Kidney (tissue), 19 donors: Measurements from ENCODE around the gene CT45A2. TPM values are rescaled to one million over a fixed set of nuclear protein-coding genes. Genes with fewer than 3 reads are reported as not detected.
"Not testable (repeated sequence)": the region's sequence is repeated elsewhere in the genome, so short reads cannot be mapped to it uniquely, and the experiment has no call there.

ENCODE experiments used
- DNase-seq, 5 donors: peaks; one replicate each; pipeline ENCODE4 v3.0.0-alpha.2; 2013 to 2020
- FAIRE-seq: peaks from 2 replicates; lab custom pipeline; 2012; peaks lifted over from hg19 to GRCh38; lab: Jason Lieb, UNC
- H3K27ac ChIP-seq, 2 donors: one replicate each; pipeline ENCODE4 v1.7.0; 2013; ENCODE audit warnings: low read depth in 2 of 2, low read length in 2 of 2, inconsistent platforms in 1 of 2
- H3K27me3 ChIP-seq: one replicate; pipeline ENCODE4 v1.7.1; 2013; ENCODE audit warnings: low read length, inconsistent platforms; ENCODE audit not compliant: control insufficient read depth, insufficient read depth
- H3K36me3 ChIP-seq, 3 donors: one replicate each; pipeline versions ENCODE4 v1.7.0 to v1.7.1; 2013; ENCODE audit warnings: low read length in 3 of 3, control low read depth in 1 of 3, inconsistent platforms in 1 of 3; ENCODE audit not compliant: insufficient read depth in 3 of 3, control insufficient read depth in 2 of 3
- H3K4me1 ChIP-seq, 3 donors: one replicate each; pipeline versions ENCODE4 v1.7.0 to v1.7.1; 2013; ENCODE audit warnings: low read length in 3 of 3, inconsistent platforms in 1 of 3, low read depth in 1 of 3; ENCODE audit not compliant: control insufficient read depth in 2 of 3, insufficient read depth in 2 of 3
- H3K4me3 ChIP-seq, 3 donors: one replicate each; pipeline versions ENCODE4 v1.7.0 to v1.8.1; 2013; ENCODE audit warnings: low read length in 3 of 3, control low read depth in 1 of 3, inconsistent platforms in 1 of 3
- H3K9ac ChIP-seq, 3 donors: one replicate each; pipeline versions ENCODE4 v1.7.0 to v1.7.1; 2013; ENCODE audit warnings: low read length in 3 of 3, control low read depth in 1 of 3, inconsistent platforms in 1 of 3
- H3K9me3 ChIP-seq, 3 donors: one replicate each; pipeline versions ENCODE4 v1.7.0 to v1.7.1; 2013; ENCODE audit warnings: low read length in 3 of 3, control low read depth in 1 of 3, inconsistent platforms in 1 of 3; ENCODE audit not compliant: control insufficient read depth in 2 of 3, insufficient read depth in 1 of 3
- intact Hi-C: fragments of 100-400 bp; cut with DNase I; formaldehyde crosslinking; loops from one replicate; pipeline ENCODE4 v1.11.1; 2022
- long read RNA-seq, 10 donors: library from polyadenylated mRNA in 1 of 10; unstranded in 1 of 10; transcript quantifications; one replicate each; pipeline ENCODE4 v2.0.0 and lab custom pipeline, GENCODE V29; 2021 to 2026
- polyA plus RNA-seq: library from polyadenylated mRNA; stranded (reverse); fragments of 350-450 nt; fragmentation: Illumina TruSeq; extraction: RNeasy Lipid Tissue Mini Kit (QIAGEN cat#74804); gene quantifications from one replicate; pipeline ENCODE4 v1.2.3, GENCODE V29; 2014; ENCODE audit warnings: low read depth, low replicate concordance; ENCODE audit not compliant: insufficient read depth
- total RNA-seq: library from RNA; stranded (reverse); fragmentation: NEBNext Ultra II Directional; extraction: Animal tissue kit (Norgen Biotek cat#: 25700); gene quantifications from one replicate; pipeline ENCODE4 v1.2.1, GENCODE V29; 2021
- donor health status: control.
- donor health status: control.
- donor health status: DM: yes; HTN: yes; CAD: no.
- donor health status: Normal renal cell carcinoma (clear cell type).

The CT45A2 gene, protein sequence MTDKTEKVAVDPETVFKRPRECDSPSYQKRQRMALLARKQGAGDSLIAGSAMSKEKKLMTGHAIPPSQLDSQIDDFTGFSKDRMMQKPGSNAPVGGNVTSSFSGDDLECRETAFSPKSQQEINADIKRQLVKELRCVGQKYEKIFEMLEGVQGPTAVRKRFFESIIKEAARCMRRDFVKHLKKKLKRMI
- total RNA-seq, result not detected
- polyA plus RNA-seq, result not detected
- long read RNA-seq, donor 1, result 0 reads
- long read RNA-seq, donor 2, result 0 reads
- long read RNA-seq, donor 3, result 0 reads
- long read RNA-seq, donor 4, result 0 reads
- long read RNA-seq, donor 5, result 0 reads
- long read RNA-seq, donor 6, result 0 reads
- long read RNA-seq, donor 7, result 0 reads
- long read RNA-seq, donor 8, result 0 reads
- long read RNA-seq, donor 9, result 0 reads
- long read RNA-seq, donor 10, result 0 reads

DNA sequence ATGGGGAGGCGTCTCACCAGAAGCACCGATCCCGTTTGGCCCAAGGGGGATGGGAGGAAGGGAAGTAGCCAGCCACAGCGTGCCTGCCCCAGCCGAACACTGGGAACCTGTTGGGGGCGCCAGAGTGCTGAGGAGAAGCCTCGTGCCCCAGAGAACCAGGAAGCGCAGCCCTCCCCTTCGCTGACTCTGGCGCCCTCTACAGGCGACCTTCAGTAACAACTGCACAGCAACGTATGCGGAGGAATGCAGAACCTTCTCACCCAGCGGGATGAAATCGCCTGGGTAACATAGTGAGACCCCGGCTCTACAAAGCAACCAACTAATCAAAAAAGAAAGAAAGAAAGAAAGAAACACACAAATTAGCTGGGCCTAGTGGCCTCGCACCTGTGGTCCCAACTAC lies at the start of gene CT45A2:
CT45A2 (minus strand) TSS at position 101 of the 400 bp plus-strand sequence. CDS start 3,747 bp downstream, outside the sequence.
- H3K4me3 ChIP-seq, H3K36me3 ChIP-seq, FAIRE-seq, DNase-seq, H3K27me3 ChIP-seq, H3K9me3 ChIP-seq, intact Hi-C loops, H3K9ac ChIP-seq, H3K27ac ChIP-seq, H3K4me1 ChIP-seq: not testable (repeated sequence)

- intact Hi-C loops, H3K9me3 ChIP-seq, H3K36me3 ChIP-seq, DNase-seq, H3K4me3 ChIP-seq, H3K27ac ChIP-seq, H3K4me1 ChIP-seq, H3K27me3 ChIP-seq, FAIRE-seq, H3K9ac ChIP-seq: not testable (repeated sequence)
These were observed 34.6 kb upstream of the CT45A2 start, which contains the start of gene CT45A8 for GRCh38 chrX:135854438-135854837. TSS of gene CT45A8 (minus strand) at chrX:135854538. CDS start at chrX:135850783, 3,755 bp downstream.

DNA sequence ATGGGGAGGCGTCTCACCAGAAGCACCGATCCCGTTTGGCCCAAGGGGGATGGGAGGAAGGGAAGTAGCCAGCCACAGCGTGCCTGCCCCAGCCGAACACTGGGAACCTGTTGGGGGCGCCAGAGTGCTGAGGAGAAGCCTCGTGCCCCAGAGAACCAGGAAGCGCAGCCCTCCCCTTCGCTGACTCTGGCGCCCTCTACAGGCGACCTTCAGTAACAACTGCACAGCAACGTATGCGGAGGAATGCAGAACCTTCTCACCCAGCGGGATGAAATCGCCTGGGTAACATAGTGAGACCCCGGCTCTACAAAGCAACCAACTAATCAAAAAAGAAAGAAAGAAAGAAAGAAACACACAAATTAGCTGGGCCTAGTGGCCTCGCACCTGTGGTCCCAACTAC lies 17.4 kb upstream of the CT45A2 start, which contains the start of gene CT45A7:
CT45A7 (minus strand) TSS at position 101 of the 400 bp plus-strand sequence. CDS start 3,747 bp downstream, outside the sequence.
- H3K9ac ChIP-seq, intact Hi-C loops, H3K27me3 ChIP-seq, DNase-seq, H3K4me3 ChIP-seq, H3K9me3 ChIP-seq, H3K36me3 ChIP-seq, H3K4me1 ChIP-seq, H3K27ac ChIP-seq, FAIRE-seq: not testable (repeated sequence)

GRCh38 chrX:135802687-135803086 lies 17.1 kb downstream of the CT45A2 start, which contains the start of gene CT45A6:
TSS of gene CT45A6 (minus strand) at chrX:135802787. CDS start at chrX:135798993, 3,794 bp downstream.
- H3K9ac ChIP-seq, H3K4me1 ChIP-seq, H3K9me3 ChIP-seq, FAIRE-seq, H3K4me3 ChIP-seq, intact Hi-C loops, H3K27me3 ChIP-seq, H3K36me3 ChIP-seq, H3K27ac ChIP-seq, DNase-seq: not testable (repeated sequence)

DNA sequence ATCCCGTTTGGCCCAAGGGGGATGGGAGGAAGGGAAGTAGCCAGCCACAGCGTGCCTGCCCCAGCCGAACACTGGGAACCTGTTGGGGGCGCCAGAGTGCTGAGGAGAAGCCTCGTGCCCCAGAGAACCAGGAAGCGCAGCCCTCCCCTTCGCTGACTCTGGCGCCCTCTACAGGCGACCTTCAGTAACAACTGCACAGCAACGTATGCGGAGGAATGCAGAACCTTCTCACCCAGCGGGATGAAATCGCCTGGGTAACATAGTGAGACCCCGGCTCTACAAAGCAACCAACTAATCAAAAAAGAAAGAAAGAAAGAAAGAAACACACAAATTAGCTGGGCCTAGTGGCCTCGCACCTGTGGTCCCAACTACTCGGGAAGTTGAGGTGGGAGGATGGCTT lies 34.4 kb downstream of the CT45A2 start, which contains the start of gene CT45A5:
CT45A5 (minus strand) TSS at position 101 of the 400 bp plus-strand sequence. CDS start 3,774 bp downstream, outside the sequence.
- H3K36me3 ChIP-seq, H3K27ac ChIP-seq, DNase-seq, intact Hi-C loops, FAIRE-seq, H3K4me1 ChIP-seq, H3K4me3 ChIP-seq, H3K9me3 ChIP-seq, H3K9ac ChIP-seq, H3K27me3 ChIP-seq: not testable (repeated sequence)

DNA sequence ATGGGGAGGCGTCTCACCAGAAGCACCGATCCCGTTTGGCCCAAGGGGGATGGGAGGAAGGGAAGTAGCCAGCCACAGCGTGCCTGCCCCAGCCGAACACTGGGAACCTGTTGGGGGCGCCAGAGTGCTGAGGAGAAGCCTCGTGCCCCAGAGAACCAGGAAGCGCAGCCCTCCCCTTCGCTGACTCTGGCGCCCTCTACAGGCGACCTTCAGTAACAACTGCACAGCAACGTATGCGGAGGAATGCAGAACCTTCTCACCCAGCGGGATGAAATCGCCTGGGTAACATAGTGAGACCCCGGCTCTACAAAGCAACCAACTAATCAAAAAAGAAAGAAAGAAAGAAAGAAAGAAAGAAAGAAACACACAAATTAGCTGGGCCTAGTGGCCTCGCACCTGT lies 51.7 kb downstream of the CT45A2 start, which contains the start of gene CT45A3:
CT45A3 (minus strand) TSS at position 101 of the 400 bp plus-strand sequence. CDS start 3,747 bp downstream, outside the sequence.
- H3K4me3 ChIP-seq, H3K9me3 ChIP-seq, DNase-seq, intact Hi-C loops, FAIRE-seq, H3K27ac ChIP-seq, H3K9ac ChIP-seq, H3K27me3 ChIP-seq, H3K4me1 ChIP-seq, H3K36me3 ChIP-seq: not testable (repeated sequence)
